GM21737 (cell line): ENCODE results near the gene SORCS2.

Experiments used
- ATAC-seq: cut with Tn5 transposase; IDR thresholded peaks from one replicate; pipeline ENCODE4 v1.9.1; 2021; ENCODE audit warnings: mild to moderate bottlenecking, moderate library complexity; ENCODE audit not compliant: unreplicated experiment

SORCS2 gene

GRCh38 chr4:7515390-7515902, 323.1 kb downstream of the SORCS2 start:
- no peak for ATAC-seq

GRCh38 chr4:7516096-7516772, 323.9 kb downstream of the SORCS2 start:
- no peak for ATAC-seq

DNA sequence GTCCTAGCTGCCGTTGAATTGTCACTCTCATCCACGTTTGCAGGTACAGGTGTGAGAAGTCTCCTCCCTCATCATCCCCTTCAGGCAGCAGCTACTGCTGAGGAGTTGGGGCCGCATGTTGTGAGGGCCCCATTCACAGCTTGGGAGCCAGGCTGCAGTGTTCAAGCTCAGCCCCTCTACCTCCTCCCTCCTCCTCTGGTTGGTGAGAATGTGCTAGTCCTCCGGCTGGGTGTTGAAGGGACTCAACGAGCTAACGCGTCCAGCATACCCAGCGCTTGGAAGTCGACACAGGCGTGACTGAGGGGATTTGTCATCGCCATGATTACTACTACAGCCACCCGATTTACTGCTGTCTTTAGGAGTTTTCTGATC, 324.4 kb downstream of the SORCS2 start:
- no peak for ATAC-seq

DNA sequence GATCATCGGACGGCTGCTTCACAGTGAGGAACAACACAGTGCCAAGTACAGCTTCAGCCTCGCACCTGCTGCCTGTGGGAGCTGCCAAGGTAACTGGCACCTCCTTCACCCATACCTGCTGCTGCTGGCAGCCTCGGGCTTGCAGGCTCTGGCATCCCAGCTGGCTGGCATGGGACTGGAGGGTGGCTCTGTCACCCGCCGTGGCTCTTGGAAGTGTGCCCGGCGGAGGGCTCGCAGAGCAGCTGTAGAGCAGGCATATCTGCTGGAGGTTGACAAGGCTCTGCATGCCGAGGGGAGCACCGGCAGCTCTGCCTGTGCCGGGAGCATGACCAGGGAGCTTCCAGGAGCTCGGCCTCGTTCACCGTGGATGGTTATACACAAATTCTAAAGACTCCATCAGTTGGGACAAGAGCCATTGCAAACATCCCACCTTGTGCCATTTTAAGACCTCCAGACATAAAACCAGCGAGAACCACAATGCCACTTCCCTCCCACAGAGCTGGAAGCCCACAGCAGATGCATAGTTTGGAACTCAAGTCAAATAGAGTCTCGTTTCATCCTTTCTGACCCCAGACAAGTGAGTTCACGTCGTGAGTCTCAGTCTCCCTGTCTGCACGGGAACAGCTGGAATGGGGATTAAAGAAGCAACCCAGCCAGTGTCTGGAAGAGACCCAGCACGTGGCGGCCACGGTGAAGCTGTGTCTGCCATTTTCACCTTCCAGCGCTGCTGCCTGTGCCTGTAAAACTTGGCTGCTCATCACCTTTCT, 326.7 kb downstream of the SORCS2 start:
- ATAC-seq, result no peak

GRCh38 chr4:7519638-7520376, 327.5 kb downstream of the SORCS2 start:
- no peak for ATAC-seq

DNA sequence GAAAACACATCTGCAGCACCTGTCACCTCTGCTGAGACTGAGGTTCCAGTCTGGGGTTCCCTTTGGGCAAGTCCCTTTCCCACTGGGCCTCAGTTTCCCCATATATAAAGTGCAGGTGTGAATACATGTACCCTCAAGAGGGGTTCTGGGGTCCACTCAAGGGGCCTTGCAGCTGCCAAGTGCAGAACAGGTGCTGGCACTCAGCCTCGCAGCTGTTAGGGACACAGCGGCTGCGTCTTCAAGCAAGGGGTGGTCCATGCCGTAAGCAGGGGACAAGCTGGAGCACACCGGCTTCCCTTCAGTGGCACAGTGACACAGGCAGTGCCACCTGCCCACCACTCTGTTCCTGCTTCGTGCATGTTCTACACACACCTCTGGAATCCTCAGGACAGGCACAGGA, 329.3 kb downstream of the SORCS2 start:
- no peak for ATAC-seq

- ATAC-seq, result no peak
Measured at GRCh38 chr4:7522452-7523220, 330.3 kb downstream of the SORCS2 start.

DNA sequence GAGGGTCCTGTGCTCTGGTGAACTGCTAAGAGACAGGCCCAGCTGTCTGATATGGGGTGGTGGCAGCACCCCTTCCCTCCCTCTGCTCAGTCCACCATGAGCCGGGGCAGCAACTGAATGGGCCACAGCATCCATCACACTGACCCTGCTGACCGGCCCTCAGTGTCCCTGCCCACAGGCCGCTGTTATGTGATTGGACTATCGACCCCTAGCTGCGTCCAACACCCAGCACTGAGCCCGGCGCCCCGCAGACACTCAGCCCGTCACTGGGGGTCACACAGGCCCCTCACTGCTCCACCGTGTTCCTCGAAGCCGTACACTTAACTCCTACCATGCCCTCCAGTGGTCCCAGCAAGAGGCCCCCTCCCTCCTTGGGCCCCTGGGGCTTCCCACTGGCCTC, 331.2 kb downstream of the SORCS2 start:
- ATAC-seq, result no peak

GRCh38 chr4:7524064-7524682, 331.8 kb downstream of the SORCS2 start:
- ATAC-seq, result no peak

GRCh38 chr4:7524843-7525242, 332.5 kb downstream of the SORCS2 start:
- no peak for ATAC-seq

DNA sequence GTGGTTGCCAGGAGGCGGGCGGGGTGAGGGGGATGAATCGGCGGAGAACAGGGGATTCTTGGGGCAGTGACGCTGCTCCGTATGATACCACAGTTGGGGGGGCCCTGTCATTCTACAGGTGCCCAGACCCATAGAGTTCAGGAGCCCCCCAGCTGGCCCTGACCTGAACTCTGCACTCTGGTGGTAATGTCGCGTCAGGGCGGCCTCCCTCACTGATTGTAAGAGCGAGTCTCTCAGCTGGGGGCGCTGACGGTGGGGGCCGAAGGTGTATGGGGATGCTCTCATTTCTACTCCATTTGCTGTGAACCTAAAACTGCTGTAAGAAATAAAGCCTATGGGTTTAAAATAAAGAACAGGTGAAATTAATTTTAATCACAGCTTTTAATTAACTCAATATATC, 334.2 kb downstream of the SORCS2 start:
- ATAC-seq, result no peak

DNA sequence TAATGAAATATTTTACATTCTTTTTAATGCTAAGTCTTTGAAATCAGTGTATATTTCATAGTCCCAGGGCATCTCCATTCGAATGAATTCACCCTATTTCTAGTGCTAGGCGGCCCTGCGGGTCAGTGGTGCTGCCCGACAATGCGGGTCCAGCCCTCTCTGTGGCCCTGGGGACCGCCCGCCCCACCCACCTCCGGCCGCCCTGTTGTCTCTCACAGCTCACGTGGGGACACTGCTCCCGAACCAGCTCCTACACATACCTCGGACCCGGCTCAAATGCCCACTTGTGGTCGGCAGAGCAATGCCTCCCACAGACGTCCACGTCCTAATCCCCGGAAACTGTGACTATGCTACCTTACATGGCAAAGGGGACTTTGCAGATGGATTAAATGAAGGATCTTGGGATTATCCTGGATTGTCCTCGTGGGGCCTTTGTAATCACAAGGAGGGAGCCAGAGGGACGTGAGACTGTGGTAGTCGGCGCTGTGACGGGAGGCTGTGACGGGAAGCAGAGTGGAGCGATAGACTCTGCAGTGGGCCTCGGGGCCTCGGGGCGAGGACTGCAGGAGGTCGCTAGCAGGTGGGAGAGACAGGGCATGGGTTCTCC, 334.7 kb downstream of the SORCS2 start:
- no peak for ATAC-seq

- ATAC-seq, result no peak
Measured at GRCh38 chr4:7529368-7530080, 337.2 kb downstream of the SORCS2 start.

- ATAC-seq, result no peak
Measured at GRCh38 chr4:7530082-7530481, 337.7 kb downstream of the SORCS2 start.

DNA sequence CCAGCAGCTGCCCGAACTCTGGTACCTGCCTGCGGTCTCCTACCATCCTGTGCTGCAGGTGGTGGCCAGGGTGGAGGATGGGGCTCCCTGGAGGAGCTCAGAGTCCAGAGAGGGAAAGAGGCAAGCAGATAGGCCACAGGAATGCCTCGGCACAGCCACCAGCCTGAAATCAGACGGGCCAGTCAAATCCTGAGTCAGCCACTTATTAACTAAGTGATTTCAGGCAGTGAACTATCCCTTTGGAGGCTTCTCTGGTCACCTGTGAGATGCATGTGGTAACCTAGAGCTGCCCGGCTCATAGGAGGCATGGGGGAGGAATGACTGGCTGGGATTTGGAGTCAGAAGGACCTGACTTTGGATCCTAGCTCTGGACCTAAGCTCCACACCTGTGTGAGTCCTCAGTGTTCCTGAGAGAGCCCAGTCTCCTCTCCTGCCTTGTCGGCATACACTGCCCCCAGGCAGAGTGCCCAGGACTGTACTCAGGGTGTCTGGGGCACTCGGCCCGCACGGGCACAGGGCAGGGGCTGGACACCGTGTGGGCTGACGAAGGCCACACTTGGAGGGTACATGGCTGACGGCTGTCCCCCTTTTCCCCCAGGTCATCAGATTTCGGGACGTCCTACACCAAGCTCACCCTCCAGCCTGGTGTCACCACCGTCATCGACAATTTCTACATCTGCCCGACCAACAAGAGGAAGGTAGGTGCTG, 338.7 kb downstream of the SORCS2 start:
- ATAC-seq, result no peak

- no peak for ATAC-seq
Measured at GRCh38 chr4:7531640-7531994, 339.3 kb downstream of the SORCS2 start.

DNA sequence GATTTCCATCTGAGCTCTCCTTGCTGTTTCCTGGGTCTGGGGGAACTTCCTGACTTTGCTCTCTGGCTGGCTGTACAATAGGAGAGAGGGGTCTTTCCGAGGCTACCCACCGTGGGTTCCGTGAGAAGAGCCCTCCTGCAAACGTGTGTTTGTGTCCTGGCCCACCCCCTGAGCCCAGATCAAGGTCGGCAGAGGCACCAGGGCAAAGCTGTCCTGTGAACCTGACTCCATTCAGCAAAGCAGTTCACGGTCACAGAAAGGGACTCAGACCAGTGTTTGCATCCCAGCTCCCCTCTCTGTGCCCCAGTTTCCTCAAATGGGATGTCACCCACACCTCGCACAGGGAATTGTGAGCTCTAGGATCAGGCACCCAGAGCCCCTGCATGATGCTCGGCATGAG, 339.7 kb downstream of the SORCS2 start:
- no peak for ATAC-seq

DNA sequence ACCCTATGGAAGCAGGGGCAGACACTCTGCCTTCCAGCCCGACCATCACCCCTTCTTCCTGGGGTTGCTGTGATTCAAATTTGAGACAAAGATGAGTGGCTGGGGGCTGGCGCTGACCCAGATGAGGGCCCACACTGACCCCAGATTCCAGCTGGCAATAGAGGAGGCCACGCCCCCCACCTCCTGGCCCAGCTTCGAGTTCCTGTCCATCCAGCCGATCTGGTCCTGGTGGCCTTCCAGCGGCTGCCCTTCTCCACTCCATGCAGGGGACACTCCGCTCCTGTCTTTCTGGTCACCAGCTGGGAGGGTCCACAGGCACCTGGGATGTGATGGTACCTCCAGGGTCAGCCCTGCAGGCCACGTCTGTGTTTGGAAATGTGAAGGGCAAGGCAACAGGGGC, 340.9 kb downstream of the SORCS2 start:
- no peak for ATAC-seq

DNA sequence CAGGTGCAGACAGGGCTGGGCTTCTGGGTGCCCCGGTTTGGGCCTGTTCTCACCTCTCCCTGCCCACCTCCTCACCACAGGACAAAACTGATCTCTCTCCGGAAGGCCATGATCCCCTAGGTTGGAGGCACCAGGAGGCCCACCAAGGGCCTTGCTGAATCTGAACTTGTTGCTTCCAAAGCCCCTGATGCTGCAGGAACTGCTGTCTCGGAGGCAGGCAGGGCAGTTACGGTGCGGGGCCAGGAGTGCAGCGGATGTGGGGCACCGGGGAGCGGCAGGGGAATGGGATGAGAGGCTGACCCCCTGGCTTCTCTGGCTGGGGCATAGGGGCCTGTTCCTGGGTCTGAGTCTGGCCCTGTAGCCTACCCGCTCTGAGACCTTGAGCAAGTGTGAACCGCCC, 342.8 kb downstream of the SORCS2 start:
- no peak for ATAC-seq
